Measurements from ENCODE around the gene TMEM87A.
"Not testable (repeated sequence)": the region's sequence is repeated elsewhere in the genome, so short reads cannot be mapped to it uniquely, and the experiment has no call there.

TMEM87A gene, protein sequence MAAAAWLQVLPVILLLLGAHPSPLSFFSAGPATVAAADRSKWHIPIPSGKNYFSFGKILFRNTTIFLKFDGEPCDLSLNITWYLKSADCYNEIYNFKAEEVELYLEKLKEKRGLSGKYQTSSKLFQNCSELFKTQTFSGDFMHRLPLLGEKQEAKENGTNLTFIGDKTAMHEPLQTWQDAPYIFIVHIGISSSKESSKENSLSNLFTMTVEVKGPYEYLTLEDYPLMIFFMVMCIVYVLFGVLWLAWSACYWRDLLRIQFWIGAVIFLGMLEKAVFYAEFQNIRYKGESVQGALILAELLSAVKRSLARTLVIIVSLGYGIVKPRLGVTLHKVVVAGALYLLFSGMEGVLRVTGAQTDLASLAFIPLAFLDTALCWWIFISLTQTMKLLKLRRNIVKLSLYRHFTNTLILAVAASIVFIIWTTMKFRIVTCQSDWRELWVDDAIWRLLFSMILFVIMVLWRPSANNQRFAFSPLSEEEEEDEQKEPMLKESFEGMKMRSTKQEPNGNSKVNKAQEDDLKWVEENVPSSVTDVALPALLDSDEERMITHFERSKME

DNA sequence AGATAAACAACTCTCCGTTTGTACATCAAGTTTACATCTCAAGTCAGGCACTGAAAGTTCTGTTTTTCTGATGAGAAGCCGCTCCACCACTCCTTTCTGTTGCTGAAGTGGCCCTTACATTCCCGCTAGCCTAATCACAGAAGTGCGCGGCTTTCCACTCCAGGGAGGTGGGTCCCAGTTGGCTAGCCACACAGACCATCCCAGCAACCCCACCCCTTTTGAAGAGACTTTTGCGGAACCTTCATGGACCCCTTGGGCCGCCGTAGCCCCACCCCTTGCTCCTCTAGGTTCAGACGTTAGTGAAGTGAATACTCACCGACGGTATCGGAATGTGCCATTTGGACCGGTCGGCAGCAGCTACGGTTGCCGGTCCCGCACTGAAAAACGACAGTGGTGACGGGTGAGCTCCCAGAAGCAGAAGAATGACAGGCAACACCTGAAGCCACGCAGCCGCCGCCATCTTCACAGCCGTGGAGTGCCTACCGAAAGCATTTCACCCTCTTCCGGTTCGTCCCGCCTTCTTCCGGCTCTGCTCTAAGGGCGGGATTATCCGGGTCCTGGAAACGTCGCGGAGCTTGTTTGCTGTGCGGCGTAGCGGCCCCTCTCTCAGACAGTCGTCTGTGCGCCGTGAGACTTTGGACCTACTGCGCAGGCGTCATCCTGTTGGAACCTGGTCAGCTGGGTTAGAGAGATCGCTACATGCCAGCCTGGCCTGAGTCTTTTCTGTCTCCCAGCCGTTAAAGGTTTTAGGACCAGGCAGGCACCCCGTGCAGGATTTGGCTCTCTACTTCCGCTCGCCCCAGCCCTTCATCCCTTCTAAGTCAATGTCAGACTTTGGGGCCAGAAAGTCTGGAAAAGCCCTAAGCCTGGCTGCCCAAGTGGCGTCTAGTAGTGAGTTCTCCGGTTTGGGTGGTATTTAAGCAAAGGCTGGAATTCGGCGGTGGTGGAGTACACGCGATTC, at the start of gene TMEM87A, which contains the start of gene GANC:
TSS of gene TMEM87A (minus strand) at position 495 of the 961 bp plus-strand sequence. CDS start at position 460, 35 bp downstream.
TSS of gene GANC (plus strand) at position 263 of the 961 bp plus-strand sequence. CDS start 1,281 bp downstream, outside the sequence.
- peak; percentile 97 for DNase-seq

DNA sequence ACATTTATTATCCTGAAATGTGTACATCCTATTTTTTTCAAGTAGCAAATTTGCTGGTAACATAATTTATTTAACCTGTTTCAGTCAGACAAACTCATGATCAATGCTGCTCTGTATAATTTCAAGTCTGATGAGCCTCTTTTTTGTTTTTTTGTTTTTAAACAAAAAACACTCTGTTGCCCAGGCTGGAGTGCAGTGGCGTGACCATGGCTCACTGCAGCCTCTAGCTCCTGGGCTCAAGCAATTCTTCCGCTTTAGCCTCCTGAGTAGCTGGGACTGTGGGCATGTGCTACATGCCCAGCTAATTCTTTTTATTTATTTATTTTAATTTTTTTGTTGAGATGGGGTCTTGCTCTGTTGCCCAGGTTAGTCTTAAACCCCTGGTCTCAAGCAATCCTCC, 46.0 kb upstream of the TMEM87A start:
- no peak for DNase-seq

DNA sequence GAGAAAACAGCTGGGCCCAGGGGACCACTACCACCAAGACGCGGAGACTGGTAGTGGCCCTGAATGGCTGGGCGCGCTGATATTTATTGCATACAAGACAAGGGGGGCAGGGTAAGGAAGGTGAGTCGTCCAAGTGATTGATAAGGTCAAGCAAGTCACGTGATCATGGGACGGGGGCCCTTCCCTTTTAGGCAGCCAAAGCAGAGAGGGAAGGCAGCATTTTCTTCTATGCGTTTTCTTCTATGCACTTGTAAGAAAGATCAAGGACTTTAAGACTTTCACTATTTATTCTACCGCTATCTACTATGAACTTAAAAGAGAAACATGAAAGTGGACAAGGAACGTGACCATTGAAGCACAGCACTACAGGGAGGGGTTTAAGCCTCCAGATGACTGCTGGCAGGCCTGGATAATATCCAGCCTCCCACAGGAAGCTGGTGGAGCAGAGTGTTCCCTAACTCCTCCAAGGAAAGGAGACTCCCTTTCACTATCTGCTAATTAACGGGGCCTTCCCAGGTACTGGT, 43.1 kb upstream of the TMEM87A start:
- DNase-seq = not testable (repeated sequence)

DNA sequence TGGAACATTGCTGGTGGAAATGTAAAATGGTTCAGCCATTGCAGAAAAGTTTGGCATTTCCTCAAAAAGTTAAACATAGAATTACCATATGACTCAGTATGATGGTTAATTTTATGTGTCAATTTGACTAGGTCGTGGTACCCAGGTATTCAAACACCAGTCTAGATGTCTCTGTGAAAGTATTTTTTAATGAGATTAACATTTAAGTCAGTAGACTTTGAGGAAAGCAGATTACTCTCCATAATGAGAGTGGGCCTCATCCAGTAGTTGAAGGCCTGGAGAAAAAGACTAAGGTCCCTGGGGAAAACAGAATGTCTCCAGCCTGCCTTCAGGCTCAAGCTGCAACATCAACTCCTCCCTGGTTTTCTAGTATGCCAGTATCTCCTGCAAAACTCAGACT, 42.3 kb upstream of the TMEM87A start:
- DNase-seq = no peak

DNA sequence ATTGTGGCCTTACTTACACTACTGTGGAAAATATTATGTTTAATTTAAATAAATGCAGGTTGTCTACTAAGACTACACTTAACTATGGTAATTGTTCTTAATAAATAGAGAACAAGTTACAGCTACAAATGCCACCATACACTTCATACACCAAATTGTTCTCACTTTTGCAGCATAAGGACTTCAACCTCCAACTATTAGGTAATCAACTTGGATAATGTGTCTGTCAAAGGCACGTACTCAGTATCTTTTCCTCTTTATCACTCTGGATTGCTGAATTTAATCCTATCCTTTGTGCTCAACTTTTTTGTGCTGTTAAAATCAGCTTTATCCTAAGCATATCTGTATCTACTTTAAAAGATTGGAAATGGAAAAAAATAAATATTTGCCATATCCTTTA, 41.6 kb upstream of the TMEM87A start:
- no peak for DNase-seq

DNA sequence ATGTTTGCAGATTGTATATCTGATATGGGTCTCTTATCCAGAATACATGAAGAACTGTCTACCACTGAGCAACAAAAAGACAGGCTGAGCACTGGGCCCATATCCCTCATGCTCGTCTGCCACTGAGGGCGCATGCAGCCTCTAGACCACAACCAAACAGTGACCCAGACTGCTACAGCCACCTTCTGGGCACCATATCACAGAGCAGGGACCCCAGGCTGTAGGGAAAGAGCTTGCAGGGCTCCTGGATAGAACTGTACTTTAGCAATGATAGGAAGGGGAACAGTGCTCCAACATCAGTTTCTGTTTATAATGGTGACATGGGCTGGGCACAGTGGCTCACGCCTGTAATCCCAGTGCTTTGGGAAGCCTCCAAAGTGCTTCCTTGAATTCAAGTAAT, 40.2 kb upstream of the TMEM87A start:
- DNase-seq = peak; percentile 21

DNA sequence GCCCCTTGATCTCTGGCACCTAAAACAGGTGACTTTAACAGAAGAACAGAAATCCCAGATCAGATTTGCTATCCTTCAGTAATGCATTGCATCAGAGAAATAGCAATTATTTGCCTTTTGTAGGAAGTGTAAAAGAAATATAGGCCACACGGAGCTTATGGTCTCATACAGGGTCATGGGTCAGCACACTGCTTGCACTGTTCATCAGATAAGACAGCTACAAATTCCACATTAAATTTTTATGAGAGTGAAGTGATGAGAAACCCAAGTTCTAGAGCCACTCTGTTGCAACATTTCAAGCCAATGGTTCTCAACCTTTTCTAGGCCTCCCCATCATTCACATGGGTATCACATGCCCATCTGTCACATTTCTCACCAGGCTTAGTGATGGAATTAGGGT, 33.4 kb upstream of the TMEM87A start:
- no peak for DNase-seq

DNA sequence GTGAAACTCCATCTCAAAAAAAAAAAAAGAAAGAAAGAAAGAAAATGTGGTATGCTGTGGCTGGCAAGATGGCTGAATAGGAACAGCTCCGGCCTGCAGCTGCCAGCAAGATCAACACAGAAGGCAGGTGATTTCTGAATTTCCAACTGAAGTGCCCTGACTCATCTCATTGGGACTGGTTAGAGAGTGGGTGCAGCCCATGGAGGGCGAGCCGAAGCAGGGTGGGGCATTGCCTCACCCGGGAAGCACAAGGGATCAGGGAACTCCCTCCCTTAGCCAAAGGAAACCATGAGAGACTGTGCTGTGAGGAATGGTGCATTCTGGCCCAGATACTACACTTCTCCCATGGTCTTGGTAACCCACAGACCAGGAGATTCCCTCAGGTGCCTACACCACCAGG, 27.8 kb upstream of the TMEM87A start:
- not testable (repeated sequence) for DNase-seq

DNA sequence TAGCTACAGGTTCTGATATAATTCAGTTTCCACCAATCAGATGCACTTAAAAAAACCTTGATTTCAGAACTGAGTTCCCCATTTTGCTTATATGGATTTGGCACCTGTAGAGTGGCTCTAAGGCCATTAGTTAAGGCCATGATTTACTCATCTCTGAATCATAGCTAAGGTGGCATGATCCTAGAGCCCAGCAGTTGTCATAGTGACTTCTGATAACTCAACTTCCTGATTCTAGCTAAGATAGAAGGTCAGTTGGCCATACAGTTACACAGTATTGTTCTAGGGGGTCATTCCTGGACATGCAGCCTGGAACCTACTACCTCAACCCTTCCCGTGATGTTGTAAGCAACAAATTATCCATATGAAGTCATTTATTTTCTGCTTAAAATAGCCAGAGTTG, 15.9 kb upstream of the TMEM87A start:
- DNase-seq = no peak

DNA sequence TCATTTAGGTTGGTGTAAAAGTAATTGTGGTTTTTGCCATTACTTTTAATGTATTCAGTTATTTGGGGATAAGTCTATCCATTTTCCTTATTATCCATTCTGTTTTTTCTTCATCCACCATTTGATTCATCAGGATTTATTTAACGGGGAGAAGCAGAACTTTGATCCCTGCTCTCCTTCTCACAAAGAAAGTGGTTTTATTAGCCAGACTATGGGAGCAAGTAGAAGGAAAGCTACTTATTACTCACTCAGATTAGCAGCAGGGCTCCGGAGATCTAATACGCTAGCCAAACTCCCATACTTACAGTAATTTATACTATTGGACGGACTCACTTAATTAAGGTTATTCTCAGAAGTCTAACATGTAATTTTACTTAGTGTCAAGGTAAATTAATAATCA, 14.7 kb upstream of the TMEM87A start:
- DNase-seq = no peak

DNA sequence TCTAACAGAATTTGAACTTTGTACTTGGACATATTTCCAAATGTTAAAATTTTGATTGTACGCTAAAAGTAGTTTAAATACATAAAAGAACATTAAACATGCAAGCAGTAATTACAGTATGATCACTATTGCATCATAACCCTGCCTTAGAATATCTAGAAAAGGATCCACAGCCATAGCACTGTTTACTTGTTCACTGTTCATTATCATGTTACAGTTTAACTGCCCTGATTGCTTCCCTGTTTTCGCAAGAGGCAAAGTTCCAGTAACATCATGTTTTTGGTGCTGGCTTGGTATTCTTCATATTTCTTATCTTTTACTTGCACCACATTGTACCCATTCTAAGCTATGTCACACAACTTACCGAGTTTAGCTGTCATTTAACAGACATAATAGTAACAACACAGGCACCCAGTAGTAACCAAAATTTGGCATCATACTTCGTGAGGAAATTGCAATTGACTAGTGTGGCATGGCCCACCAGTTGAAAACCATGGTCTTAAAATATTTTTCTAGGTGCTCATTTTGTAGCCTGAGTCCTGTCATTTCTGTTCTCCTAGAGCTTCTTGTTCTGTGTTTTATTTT, 13.3 kb upstream of the TMEM87A start:
- DNase-seq = no peak

DNA sequence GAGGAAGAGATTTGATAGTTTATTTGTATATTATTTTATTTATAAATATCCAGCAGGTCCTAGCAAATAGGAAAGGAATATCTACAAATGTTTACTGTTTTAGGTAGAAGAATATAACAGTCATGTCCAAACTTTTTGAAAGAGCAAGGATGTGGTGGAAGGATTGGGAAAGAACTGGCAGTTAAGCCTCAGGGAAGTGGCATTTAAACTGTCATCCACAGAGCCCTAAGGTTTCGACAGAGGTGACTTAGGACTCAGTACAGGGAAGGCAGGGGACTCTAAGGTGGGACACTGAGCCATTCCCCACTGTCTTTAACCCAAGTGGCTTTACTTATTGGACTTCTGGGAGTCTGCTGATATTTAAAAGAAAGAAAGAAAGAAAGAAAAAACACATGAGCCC, 11.8 kb upstream of the TMEM87A start:
- no peak for DNase-seq

DNA sequence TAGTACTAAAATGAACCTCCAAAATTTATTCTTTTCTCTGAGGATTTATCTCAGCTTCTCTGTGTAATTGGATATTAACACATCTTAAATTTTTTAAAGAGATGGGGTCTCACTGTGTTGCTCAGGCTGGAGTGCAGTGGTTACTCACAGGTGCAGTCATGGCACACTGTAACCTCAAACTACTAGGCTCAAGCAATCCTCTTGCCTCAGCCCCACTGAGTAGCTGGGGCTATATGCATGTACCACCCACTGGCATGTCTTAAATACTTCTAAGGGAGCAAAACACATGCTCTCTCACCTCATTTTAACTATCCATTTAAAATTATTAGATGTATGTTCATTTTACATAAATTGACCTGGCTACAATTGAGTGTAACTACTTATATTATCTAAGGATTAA, 11.3 kb upstream of the TMEM87A start:
- DNase-seq = no peak

DNA sequence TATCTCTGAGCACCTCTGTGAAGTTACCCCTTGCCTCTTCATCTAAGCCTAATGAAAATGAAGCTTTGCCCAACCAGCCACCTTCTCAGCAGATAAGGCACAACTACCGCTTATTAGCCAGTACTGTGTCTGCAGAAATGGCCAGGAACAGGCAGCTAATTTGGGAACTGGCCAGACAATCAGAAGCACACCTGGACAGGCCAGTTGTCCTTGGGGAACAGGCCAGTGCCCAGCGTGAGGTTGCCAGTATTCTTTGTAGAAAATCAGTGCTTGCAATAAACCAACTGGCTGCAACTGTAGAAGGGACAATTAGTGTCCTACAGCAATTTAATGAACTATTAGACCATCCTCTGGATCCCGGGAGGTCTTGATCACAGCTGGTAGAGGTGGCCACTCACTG, 10.4 kb upstream of the TMEM87A start:
- DNase-seq = no peak

DNA sequence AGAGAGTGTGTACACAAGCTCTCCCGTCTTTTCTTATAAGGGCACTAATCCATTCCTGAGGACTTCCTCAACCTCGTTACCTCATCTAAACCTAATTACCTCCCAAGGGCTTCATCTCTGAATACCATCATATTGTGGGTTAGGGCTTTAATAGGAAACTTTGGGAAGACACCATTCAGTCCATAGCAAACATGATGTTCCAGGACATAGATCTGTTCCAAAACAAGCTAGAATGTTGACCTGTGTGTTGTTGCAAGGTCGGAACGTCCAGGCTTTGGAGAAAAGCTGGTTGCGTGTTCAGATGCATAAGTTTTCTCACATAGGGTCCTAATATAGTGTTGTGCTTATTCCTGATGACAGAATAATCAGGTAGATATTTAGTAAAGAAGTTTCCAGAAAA, 9.7 kb upstream of the TMEM87A start:
- DNase-seq = no peak

DNA sequence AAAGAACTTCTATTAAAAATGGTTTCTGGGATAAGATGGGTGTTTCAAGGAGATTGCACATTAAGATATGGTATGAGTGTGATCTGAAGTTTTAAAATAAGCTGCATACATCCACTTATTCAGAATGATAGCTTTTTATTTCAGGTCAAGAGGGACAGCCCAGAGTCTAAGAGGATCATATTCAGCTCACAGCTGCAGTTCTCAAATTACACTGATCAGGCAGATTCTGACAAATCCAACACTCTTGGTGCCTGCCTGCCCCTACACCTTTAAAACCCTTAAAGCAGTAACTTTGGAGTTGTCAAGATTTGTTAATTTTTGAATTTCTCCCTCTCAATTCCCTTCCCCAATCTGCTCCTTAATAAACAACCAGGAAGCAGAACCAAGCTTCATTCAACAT, 9.1 kb upstream of the TMEM87A start:
- DNase-seq = no peak

DNA sequence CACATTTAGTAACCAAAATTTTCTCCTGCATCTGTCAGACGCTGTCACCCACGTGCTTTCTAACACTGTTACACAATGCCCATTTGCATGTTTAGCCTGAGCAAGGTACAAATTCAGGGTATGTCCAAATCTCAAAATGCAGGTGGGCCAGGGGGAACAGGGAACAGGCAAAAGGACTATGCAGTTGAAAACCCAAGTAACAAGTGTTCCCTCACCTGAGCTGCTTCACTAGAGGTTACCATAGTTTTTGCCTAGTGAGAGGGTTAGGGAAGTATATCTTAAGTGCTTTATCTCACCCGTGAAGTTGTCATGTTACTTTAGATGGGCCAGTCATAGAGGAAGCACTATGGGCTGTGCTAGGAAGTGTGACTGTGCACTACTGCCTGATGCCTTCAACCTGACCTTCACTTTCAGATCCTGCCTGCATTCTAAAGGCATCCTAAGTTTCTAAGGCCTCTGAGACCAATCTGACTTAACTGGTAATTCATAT, 6.0 kb upstream of the TMEM87A start:
- DNase-seq = no peak

DNA sequence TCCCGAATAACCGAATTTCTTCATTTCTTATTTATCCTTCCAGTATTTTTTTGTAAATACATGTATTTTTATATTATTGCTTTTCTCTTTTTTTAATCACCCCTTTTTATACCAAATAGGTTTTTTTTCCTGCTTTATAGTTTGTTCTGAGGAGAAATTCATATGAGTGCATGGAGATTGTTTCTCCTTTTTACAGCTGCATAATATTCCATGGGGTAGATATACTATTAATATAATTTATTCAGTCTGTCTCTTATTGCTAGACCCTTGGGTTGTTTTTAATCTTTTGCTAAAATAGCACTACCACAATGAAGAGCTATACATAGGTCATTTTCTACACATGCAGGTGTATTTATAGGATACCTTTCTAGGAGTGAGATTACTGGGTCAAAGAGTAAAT, 3.5 kb upstream of the TMEM87A start:
- DNase-seq = no peak

DNA sequence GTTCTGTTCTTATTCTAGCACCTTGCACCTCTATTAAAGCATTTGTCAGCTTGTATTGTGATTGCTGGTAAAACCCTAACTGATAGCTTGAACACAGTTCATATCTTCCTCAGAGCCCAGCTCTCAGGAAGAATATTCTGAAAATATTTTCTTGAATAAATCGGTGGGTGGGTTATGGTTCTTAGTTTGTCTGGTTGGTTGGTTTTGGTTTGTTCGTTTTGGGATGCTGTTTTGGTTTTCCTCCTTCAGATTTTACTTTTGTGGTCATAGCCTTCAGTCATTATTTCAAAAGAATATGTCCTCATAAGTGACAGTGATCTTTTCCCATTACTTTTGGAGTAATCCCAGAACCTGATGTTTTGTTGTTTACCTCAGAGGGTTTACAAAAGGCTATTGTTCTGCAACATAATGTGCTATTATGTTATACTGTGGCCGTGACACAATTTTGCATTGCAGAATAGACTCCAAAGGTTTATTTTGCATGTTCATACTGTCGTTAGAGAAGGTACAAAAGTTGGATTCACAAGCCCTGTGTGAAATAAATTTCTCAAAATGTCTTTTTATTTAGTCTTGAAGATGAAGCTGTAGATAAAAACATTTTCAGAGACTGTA, 2.7 kb upstream of the TMEM87A start:
- DNase-seq = peak; percentile 97

DNA sequence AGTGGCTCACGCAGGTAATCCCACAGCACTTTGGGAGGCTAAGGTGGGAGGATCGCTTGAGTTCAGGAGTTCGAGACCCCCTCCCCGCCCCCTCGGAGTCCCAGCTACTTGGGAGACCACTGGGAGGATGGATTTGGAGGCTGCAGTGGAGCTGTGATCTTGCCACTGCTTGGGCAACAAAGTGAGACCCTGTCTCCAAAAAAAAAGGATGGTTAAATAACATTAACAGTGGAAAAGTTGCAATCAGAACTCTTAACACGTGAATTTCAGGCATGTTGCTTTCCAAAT, 1.4 kb upstream of the TMEM87A start:
- DNase-seq = no peak

DNA sequence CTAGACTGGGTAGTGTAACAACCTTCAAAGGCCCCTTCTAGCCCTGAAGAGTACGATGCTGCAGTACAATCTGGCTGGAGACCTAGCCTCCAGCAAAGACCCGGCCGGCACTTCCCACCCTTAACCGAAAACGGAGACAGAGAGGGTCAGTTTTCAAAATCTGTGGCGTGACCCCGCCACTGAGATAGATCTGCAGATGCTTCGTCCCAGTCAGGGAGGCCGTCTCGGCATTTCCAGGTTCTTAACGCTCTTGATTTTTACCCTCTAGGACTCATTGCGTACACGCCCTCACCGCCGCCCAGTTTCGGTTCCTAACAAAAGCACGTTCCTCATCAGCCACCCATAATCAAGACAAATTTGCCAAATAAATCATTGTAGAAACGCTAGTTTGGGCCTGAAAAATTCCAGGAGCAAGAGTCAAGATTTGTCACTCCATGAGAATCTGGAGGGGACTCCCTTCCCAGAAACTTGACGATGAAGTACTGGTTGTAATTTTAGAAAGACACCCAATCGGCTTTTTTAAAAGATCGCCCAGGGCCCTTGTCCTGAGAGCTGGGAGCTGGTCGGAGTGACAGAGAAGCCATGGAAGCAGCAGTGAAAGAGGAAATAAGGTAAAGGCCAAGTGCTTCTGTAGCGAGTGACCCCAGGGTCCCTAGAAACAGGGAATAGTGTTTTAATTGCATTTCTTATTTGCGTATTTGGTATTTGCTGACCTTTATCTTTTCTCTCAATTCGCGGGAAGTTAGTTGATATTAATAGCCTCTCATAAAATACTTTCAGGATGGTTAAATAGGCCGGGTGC, 868 bp upstream of the TMEM87A start:
- DNase-seq = peak; percentile 30

DNA sequence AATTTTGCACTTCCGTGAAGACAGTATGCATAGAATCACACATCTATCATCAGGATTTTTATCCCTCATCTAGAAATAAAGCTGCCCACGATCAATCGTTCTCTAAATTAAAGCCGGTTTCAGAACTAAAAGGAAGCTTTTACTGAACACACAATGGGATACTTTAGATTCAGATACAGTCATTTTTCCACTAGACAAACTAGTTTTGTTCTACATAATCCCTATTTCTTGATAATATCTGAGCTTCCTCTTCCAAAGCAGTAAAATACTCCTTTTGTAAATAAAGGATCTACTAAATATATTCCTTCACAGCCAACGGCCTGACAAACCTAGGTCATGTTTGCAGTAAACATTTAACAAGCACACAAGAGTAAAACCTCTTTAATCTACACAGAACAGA, 2.2 kb downstream of the TMEM87A start:
- no peak for DNase-seq

Measured in NCI-H526 treated with DMSO at 0.1 percent for 48 hours (cell line).